ENCODE data around the gene VAMP5.
"Not testable (repeated sequence)": the region's sequence is repeated elsewhere in the genome, so short reads cannot be mapped to it uniquely, and the experiment has no call there.

The VAMP5 gene, protein sequence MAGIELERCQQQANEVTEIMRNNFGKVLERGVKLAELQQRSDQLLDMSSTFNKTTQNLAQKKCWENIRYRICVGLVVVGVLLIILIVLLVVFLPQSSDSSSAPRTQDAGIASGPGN

DNA sequence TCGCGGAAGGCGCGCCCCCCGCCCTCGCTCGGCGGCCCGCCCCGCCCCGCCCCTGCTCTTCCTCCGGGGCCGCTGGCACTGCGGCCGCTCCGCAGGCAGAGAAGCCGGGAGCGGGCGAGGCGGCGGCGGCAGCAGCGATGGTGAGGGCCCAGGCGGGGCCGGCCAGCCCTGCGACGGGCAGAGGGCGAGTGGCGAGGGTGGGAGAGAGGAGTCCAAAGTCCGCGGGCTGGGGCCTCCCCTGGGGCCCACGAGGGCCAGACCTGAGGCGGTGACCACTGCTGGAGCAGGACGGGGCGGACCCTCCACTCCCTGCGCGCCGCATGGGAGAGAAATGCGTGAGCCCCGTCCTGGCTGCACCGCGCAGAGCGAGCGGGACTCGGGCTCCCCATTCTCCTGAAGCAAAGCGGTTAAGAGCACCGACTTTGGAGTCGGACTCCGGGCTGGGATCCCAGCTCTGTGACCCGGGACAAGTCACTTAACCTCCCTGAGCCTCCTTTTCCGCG is at the start of gene VAMP5:
Gene VAMP5, plus strand, starts transcription at position 78 of the 503 bp plus-strand sequence. Its CDS starts 60 bp downstream, at position 138.
- no peak for DNase-seq (ENCODE audit: low read depth in 2 of 2)

DNA sequence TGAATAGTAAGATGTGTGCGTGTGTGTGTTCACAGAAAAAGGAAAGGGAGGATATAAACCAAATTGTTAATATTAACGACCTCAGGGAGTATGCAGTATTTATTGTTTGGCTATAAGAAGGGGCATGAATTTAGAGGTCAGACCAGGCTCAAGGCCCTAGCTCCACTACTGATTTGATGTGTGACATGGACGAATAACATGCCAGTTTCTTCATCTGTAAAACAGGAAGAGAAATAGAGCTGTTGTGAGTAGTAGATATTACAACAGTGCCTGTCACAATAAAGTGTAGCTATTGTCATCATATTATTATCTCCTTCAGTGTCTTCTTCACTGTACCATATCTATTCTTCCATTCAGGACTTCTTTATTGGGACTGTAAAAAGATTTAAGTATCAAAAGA is 49.4 kb upstream of the VAMP5 start:
- no peak for DNase-seq (ENCODE audit: low read depth in 2 of 2)

DNA sequence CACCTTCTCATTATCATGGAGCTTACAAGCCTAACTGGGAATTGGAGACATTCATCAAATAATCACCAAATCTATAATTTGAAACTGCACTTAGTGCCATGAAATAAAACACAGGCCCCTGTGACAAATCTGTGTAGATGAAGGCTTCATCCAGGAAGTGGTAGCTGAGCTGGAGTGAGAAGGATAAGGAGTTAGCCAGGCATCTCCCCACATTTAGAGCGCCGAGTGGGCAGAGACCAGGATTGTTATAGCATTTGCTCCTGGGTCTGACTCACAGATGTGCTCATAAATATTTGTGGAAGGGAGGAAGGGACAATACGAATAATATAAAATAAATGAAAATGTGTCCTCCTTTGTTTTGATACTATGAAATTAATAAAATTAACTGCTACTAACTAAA is 47.8 kb upstream of the VAMP5 start:
- peak in 1 of 2 experiments; percentile 30 for DNase-seq (ENCODE audit: low read depth in 2 of 2)

DNA sequence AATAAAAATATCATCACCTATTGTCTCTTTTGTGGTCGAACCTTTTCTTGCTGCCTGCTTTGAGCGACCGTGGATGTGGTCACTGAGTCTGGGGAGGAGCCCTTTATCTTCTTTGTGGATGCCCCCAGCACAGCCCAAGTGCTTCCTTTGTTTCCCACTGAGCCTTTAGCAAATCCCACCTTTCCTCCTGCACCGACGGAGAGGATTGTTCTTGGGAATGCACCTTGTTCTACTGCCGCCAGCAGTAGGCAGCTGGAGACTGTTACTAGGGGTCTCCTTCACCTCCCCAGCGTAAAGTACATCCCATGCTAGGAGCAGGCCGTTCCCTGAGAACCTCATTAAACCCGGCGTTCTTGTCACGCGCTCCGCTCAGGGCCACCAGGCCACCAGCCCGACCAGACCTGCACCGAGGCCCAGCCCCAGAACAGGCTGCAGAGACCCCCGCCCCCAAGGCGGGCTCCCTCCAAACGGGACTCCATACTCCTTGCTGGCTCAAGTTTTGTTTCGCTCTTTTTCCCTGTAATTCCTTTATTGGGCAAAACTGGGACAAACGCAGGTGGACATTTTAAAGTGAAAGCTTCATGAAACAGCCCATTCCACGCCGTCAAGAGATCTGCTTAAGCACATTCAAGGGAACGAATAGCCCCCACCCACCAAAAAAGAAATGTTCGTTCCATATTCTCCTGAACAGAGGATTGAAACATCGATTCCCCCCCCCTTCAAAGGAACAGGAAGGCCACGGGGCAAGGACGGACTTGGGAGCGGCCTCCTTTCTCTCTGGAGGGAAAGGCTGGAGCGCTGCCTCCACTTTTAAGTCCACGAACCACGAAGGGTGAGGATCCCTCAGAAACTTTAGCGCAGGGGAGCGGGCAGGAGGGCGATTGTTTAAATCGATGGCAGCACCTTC is 46.4 kb upstream of the VAMP5 start:
- no peak for DNase-seq (ENCODE audit: low read depth in 2 of 2)

DNA sequence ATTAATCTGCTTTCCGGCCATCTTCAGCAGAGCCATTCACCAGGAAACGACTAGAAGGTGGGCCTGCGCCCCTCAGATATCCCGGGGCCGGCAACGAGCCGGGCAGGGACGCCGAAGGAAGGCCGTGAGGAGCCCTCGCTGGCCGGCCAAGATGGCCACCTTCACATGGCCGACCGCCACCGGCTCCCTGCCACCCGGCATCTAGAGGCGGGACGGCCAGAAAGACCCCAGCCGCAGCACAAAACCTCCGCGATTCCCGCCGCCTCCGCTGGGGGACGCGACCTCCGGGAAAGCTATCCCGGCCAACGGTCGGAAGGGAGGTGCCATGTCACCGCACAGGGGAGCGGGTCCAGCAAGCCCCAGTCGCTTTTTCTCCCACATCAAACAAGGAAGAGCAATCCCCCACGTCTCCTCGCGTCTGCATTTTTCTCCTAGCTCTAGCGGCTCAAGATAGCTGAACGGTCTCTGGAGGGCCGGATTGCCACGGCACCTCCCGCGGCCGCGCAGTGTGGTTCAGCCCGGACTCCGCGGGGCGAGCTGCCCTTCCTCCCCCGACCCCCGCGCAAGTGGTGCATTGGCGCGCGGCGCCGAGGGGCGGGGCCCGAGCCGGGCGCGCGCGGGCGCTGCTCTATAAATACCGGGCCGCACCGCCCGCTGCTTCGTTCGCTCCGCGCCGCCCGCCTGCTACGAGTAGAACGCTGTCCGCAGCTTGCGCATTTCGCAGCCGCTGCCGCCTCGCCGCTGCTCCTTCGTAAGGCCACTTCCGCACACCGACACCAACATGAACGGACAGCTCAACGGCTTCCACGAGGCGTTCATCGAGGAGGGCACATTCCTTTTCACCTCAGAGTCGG is 45.5 kb upstream of the VAMP5 start, which contains the start of gene MAT2A:
Gene MAT2A, plus strand, starts transcription at position 662 of the 854 bp plus-strand sequence. Its CDS starts 120 bp downstream, at position 782.
- peak; percentile 82 to 83 for DNase-seq (ENCODE audit: low read depth in 2 of 2)

DNA sequence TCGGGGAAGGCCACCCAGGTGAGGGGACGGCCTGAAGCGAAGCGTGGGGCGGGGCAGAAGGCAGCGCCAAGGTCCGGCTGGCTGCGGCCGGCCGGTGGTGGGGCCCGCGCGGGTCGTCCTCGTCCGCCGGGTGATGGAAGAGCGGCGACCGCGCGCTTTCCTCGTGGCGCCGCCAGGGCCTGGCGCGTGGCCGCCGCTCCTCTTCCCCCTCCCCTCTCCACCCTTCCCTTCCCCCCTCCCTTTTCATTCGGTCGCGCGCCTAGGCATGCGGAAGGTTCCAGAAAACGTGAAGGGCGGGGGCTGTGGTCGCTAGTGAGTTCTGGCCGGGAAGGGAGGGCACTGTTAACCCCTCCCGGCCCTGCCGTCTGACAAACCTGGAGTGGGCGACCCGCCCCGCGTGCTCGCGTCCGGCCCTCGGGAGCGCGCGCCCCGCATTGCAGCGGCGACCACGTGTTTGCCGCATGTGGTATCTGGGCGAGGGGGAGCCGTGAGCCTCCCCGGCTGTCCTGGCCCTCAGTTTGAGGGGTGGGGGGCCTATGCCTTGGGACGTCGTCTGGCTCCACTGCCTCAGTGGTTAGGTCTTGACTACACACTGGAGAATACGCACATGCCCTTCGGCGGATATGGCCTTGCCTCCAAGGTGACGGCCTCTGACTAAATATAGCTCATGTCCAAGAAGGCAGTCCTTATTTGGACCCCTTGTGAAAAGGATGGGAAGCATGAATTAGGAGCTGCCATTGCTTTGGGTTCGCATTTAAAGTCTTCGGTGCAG is 44.7 kb upstream of the VAMP5 start:
- peak in 1 of 2 experiments; percentile 30 for DNase-seq (ENCODE audit: low read depth in 2 of 2)

DNA sequence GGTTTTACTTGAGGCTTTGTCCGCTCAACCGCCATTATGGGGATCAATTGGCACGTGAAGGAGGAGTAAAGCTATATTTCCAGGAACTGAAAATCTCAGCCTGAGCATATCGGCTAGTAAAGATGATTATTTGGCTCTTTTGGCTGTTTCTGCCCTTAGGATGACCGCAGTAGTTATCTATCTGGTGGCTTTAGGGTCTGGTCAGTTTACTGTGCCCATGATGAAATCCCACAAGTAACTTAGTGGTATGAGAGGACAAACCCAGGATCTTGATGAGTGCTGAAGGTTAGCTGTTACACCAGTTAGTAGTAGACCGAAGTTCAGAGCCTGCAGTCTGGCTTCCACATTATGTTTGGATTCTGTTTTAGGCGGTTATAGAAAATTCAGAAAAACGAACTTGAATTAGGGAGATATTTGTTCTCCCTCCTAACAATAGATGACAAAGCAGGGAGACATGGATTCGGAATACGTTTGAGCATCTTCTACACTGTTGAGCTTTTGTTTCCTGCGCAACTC is 44.0 kb upstream of the VAMP5 start:
- no peak for DNase-seq (ENCODE audit: low read depth in 2 of 2)

DNA sequence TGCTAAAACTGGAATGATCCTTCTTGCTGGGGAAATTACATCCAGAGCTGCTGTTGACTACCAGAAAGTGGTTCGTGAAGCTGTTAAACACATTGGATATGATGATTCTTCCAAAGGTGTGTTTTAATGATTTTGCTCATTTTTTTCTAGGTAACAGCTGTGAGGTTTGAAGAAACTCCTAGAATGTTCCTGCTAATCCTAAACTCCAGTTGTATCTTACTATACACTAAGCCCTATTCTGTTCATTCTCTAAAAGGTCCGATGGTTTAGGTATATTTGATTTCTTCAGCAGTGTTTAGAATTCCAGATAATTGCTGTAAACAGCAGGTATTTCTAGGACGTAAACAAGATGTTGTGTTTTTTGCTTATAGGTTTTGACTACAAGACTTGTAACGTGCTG is 43.0 kb upstream of the VAMP5 start:
- DNase-seq (ENCODE audit: low read depth in 2 of 2) = no peak

DNA sequence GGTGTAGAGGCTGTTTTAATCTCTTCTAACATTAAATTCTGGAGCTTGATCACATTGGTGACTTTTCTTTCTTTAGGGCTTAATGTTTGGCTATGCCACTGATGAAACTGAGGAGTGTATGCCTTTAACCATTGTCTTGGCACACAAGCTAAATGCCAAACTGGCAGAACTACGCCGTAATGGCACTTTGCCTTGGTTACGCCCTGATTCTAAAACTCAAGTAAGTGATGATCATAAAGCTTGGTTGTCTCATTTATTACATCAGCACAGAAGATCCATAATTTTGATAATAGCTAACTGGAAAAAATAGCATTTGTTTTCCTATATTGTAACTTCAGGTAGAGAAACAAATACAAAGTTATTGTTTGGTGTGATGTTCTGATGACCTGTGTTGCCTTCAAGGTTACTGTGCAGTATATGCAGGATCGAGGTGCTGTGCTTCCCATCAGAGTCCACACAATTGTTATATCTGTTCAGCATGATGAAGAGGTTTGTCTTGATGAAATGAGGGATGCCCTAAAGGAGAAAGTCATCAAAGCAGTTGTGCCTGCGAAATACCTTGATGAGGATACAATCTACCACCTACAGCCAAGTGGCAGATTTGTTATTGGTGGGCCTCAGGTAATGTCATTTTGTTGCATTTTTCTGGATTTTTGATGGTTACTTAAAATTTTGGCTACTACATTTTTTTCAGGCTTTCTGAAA is 42.3 kb upstream of the VAMP5 start:
- no peak for DNase-seq (ENCODE audit: low read depth in 2 of 2)

DNA sequence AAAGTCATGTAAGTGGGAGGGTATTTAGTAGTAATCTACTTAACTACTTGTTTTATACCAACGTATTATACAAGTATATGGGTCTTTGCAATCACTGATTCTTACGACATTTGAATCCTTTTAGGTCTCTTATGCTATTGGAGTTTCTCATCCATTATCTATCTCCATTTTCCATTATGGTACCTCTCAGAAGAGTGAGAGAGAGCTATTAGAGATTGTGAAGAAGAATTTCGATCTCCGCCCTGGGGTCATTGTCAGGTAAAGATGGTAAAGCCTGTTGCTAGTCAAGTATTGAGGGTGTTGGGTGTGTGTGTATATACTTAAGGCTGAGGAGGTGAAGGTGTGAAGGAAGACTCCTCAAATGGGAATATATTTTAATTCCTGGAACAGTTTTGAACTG is 41.5 kb upstream of the VAMP5 start:
- no peak for DNase-seq (ENCODE audit: low read depth in 2 of 2)

DNA sequence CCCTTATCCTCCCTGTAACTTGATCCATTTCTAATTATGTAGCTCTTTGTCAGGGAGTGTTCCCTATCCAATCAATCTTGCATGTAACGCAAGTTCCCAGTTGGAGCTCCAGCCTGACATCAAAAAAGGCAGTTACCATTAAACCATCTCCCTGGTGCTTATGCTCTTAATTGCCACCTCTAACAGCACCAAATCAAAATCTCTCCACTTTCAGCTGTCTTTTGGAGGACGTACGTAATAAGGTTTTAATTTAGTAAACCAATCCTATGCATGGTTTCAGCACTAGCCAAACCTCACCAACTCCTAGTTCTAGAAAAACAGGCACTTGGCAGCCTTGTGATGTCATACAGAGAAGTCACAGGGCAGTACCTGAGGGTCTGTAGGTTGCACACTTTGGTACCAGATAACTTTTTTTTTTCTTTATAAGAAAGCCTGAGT is 40.0 kb upstream of the VAMP5 start:
- not testable (repeated sequence) for DNase-seq (ENCODE audit: low read depth in 2 of 2)

DNA sequence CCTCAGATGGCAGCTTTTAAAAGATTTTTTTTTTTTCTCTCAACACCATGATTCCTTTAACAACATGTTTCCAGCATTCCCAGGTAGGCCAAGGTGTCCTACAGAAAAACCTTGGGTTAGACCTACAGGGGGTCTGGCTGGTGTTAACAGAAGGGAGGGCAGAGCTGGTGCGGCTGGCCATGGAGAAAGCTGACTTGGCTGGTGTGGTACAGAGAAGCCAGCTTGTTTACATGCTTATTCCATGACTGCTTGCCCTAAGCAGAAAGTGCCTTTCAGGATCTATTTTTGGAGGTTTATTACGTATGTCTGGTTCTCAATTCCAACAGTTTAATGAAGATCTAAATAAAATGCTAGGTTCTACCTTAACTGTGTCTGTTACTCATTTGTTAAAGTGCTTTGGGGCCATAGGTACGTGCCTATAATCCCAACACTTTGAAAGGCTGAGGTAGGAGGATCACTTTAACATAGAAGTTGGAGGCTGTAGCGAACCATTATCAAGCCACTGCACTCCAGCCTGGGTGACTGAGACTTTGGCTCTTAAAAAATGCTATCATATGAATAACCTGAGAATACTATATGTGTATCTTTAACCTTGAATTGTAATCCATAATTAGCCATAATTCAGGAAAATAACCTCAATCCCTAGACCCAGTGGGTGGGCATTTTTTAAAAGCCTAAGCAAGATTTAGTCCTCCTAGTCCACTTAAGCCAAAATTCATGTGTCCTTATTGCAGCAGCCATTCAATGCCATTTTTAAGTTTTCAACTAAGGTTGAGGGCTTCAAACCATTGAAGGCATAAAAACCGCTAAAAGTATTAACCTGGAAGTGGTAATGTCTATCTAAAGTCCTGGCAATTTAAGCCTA is 39.1 kb upstream of the VAMP5 start:
- not testable (repeated sequence) for DNase-seq (ENCODE audit: low read depth in 2 of 2)

DNA sequence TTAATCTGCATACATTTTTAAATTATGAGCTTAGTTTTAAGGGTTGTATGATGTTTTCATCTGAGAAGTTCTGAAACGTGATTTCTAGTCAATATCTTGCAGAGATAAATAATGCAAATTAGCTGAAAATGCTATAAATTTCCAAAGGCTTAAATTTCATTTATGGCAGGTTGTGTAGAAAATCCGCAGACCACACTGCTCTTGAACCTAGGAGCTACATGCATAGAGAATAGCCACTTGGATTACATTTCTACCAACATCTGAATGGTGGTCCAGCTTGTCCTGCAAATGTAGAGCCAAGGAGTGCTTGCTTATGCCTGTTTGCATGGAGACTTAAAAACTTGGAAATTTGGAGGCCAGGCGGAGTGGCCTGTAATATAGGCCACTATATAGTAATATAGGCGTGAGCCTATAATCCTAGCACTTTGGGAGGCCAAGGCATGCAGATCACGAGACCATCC is 38.4 kb upstream of the VAMP5 start:
- DNase-seq (ENCODE audit: low read depth in 2 of 2) = no peak

DNA sequence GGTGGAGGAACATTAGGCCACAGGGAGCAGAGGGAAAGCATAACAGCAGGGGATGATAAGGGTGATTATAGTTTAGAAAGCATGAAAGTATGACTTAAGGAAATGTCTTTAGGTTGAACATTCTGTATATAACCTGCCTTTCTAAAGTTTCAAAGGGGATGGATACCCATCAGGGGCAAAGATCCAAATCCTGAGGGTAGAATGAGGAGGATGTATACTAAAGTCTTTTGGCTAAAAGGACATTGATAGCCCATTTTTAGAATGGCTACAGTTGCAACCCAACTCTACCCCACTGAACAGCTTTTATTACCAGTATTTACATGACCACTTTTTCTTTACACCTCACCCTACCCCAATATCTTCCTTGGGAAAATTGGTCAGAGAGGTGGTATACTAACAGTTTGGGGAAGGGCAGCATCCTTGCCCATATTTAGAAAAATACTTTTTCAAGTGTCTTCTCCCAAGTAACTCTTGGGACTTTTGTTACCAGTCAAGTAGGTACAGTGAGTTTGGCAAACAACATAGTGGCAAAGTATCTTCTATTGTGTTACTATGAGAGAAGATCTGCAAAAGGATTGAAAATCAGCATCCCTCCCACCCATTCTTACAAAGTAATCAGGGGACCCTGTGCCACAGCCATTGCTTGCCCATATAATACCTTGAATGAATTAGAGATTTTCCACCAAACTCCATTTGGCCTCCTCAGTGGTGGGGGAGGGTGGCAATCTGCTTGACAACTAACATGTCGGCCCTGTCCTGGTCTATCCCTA is 37.0 kb upstream of the VAMP5 start:
- DNase-seq (ENCODE audit: low read depth in 2 of 2) = no peak

DNA sequence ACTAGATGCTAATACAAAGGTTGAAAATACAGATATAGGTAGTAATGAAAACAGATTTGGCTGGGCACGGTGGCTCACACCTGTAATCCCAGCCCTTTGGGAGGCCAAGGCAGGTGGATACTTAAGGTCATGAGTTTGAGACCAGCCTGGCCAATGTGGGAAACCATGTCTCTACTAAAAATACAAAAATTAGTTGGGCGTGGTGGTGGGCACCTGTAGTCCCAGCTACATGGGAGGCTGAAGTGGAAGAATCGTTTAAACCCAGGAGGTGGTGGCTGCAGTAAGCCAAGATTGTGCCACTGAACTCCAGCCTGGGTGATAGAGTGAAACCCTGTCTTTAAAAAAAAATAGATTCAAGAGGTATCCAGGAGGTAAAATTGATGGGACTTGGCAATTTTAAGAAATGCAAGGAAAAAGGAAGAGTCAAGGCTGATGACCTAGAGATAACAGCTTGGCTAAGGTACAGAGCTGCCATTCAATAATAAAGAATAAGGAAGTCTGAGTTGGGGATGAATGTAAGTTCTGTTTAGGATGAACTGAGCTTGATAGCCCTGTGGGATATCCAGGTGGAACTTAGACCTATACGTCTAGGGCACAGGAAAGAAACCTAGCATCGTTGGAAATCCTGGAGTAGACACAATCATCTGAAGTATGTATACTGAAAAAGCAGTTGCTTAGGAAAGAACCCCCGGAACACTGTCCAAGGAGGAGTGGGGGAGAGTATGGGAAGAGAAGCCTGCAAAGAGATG is 36.2 kb upstream of the VAMP5 start:
- no peak for DNase-seq (ENCODE audit: low read depth in 2 of 2)

DNA sequence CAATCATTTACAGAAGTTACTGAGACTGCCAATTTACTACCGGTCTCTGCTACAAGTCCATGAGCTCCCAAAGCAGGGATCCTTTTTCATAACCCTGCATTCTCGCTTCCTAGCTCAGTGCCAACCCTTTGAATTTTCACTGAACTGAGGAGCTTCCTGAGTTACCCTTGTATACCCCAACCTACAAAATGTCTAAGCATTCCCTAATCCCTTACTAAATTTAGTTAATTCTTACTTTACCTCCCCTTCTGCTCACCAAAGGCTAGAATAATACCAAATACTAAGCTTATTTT is 35.7 kb upstream of the VAMP5 start:
- no peak for DNase-seq (ENCODE audit: low read depth in 2 of 2)

DNA sequence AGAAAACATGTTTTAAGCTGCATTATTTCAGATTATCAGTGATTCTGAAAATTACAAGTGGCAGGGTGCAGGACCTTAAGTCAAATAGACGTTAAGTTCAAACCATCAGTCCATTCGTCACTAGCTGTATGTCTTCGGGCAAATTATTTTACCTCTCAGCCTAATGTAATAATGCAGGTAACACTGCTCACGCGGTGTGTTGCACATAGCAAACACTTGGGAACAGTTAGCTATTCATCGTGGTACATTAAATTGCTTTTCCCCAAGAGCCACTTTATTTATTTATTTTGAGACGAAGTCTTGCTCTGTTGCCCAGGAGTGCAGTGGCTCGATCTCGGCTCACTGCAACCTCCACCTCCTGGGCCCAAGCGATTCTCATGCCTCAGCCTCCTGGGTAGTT is 35.1 kb upstream of the VAMP5 start:
- no peak for DNase-seq (ENCODE audit: low read depth in 2 of 2)

DNA sequence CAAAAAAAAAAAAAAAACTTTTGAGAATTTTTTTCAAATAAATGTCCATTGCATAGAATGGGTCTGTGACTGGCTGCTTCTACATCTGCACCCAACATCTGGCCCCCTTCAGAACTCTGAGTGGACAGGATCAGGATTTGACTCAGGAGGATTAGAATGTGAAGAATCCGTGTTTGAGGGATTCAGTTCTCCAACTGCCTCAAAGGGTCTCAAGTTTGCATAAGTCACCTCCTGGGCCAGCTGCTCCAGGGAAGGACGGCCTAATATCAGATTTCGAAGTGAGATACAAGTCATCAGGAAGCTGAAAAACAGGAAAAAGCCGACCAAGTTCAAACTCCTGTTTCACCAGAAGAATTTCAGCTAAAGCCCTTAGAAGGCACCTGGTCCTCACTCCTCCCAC is 34.4 kb upstream of the VAMP5 start:
- peak; percentile 83 to 85 for DNase-seq (ENCODE audit: low read depth in 2 of 2)

All from fibroblast of skin of left biceps (primary cell).